Adrenal gland (tissue), 5 donors: ENCODE results near the gene ZNF121.
"Not testable (repeated sequence)": the region's sequence is repeated elsewhere in the genome, so short reads cannot be mapped to it uniquely, and the experiment has no call there.

Experiments used
- POLR2A ChIP-seq, 2 donors: fragments of 450-650 bp; IDR thresholded peaks; one replicate each; pipeline ENCODE4 v1.6.1; 2017; ENCODE audit warnings: antibody characterized with exemption in 2 of 2, mild to moderate bottlenecking in 2 of 2, moderate library complexity in 1 of 2
- TF ChIP-seq, protein P1 (sequence below), 6 experiments: fragments of 450-650 bp in 4 of 6; fragments of 200-600 bp in 2 of 6; sonication (generic) in 1 of 6; IDR thresholded peaks; 1 replicate in 5 of 6; 2 replicates in 1 of 6; pipeline versions ENCODE4 v1.5.1 to v1.8.0; 2016 to 2021; ENCODE audit warnings: antibody characterized with exemption in 6 of 6, mild to moderate bottlenecking in 2 of 6, moderate library complexity in 1 of 6
- donor health status: DM: no; HTN: no; CAD: no.

DNA sequence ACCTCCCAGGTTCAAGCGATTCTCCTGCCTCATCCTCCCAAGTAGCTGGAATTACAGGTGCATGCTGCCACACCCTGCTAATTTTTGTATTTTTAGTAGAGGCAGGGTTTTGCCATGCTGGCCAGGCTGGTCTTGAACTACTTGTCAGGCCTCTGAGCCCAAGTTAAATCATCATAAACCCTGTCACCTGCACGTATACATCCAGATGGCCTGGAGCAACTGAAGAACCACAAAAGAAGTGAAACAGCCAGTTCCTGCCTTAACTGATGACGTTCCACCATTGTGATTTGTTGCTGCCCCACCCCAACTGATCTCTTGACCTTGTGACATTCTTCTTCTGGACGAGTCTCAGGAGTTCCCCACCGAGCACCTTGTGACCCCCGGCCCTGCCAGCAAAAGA is 45.1 kb downstream of the ZNF121 start:
- TF ChIP-seq, protein P1, sequence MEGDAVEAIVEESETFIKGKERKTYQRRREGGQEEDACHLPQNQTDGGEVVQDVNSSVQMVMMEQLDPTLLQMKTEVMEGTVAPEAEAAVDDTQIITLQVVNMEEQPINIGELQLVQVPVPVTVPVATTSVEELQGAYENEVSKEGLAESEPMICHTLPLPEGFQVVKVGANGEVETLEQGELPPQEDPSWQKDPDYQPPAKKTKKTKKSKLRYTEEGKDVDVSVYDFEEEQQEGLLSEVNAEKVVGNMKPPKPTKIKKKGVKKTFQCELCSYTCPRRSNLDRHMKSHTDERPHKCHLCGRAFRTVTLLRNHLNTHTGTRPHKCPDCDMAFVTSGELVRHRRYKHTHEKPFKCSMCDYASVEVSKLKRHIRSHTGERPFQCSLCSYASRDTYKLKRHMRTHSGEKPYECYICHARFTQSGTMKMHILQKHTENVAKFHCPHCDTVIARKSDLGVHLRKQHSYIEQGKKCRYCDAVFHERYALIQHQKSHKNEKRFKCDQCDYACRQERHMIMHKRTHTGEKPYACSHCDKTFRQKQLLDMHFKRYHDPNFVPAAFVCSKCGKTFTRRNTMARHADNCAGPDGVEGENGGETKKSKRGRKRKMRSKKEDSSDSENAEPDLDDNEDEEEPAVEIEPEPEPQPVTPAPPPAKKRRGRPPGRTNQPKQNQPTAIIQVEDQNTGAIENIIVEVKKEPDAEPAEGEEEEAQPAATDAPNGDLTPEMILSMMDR (IDR thresholded peaks at IDR 0.05) = not testable (repeated sequence)
- TF ChIP-seq POLR2A (IDR thresholded peaks at IDR 0.05) = not testable (repeated sequence)
